K562 (cell line): ENCODE measurements around the gene FMN1. TPM values are rescaled to one million over a fixed set of nuclear protein-coding genes. Genes with fewer than 3 reads are reported as not detected.

Source experiments
- ATAC-seq: fragments of 200-7000 bp; cut with Tn5 transposase; 3 replicates; pipeline ENCODE4 v1.9.1; 2020; ENCODE audit warnings: moderate library complexity
- BruUV-seq: library from RNA; stranded (reverse); fragments of 400-500 nt; replicated peaks from 2 replicates; lab custom pipeline; 2021; lab: Mats Ljungman, UMichigan
- CTCF ChIA-PET: fragments of 300-600 bp; formaldehyde crosslinking; extraction: SDS; loops from one replicate; lab custom pipeline; 2021; ENCODE audit warnings: low intra/inter-chr PET ratio; lab: Yijun Ruan, JAX
- POLR2A ChIA-PET: fragments of 300-600, 350-650 bp; sonication (Branson Sonifier 250); formaldehyde crosslinking; extraction: SDS; loops from one replicate; lab custom pipeline; 2021; ENCODE audit warnings: antibody characterized with exemption, inconsistent platforms; lab: Yijun Ruan, JAX
- DNase-seq, 4 experiments: peaks; one replicate each; pipeline versions ENCODE4 v3.0.0 to v3.0.0-alpha.2; 2011 to 2018; ENCODE audit warnings: low spot score in 3 of 4, mixed read lengths in 3 of 4; ENCODE audit errors: extremely low read depth in 1 of 4
- FAIRE-seq: peaks from 2 replicates; lab custom pipeline; 2011; peaks lifted over from hg19 to GRCh38; lab: Jason Lieb, UNC
- H2AFZ ChIP-seq: 2 replicates; pipeline ENCODE4 v1.6.0; 2011; ENCODE audit warnings: low read depth, low read length, control low read depth, inconsistent platforms
- H3K27ac ChIP-seq: fragments of 200-600 bp; 3 replicates; pipeline ENCODE4 v1.8.0; 2011; ENCODE audit warnings: low read depth, mild to moderate bottlenecking, control low read depth, inconsistent platforms, low read length, moderate library complexity, mixed read lengths; ENCODE audit errors: extremely low read depth
- H3K27me3 ChIP-seq, 2 experiments: fragments of 300-600 bp in 1 of 2; 2 replicates in 1 of 2; 3 replicates in 1 of 2; pipeline versions ENCODE4 v1.6.0 to v1.8.0; 2011; ENCODE audit warnings: inconsistent platforms in 2 of 2, low read length in 2 of 2, mild to moderate bottlenecking in 1 of 2, mixed read lengths in 1 of 2, moderate library complexity in 1 of 2; ENCODE audit not compliant: control insufficient read depth in 2 of 2, insufficient read depth in 2 of 2
- H3K36me3 ChIP-seq: fragments of 300-600 bp; 3 replicates; pipeline ENCODE4 v1.8.0; 2011; ENCODE audit warnings: mild to moderate bottlenecking, low read length, inconsistent platforms; ENCODE audit not compliant: control insufficient read depth, insufficient read depth
- H3K4me1 ChIP-seq, 2 experiments: fragments of 200-600 bp in 1 of 2; replicated peaks in 1 of 2; 2 replicates in 1 of 2; 3 replicates in 1 of 2; pipeline versions ENCODE4 v1.5.1 to v1.8.0; 2011; ENCODE audit warnings: inconsistent platforms in 2 of 2, low read length in 2 of 2, mild to moderate bottlenecking in 1 of 2, mixed read lengths in 1 of 2, moderate library complexity in 1 of 2; ENCODE audit not compliant: control insufficient read depth in 2 of 2, insufficient read depth in 2 of 2
- H3K4me2 ChIP-seq: 2 replicates; pipeline ENCODE4 v1.6.1; 2011; ENCODE audit warnings: low read length, control low read depth, inconsistent platforms, mixed read lengths; ENCODE audit not compliant: insufficient read depth
- H3K4me3 ChIP-seq: fragments of 200-600 bp; sonication (generic), shearing (Covaris generic); 2 replicates; pipeline ENCODE4 v1.5.1; 2016; ENCODE audit warnings: control low read depth, inconsistent platforms
- H3K79me2 ChIP-seq: fragments of 200-600 bp; 3 replicates; pipeline ENCODE4 v1.8.0; 2011; ENCODE audit warnings: low read length, inconsistent platforms; ENCODE audit not compliant: control insufficient read depth, insufficient read depth
- H3K9ac ChIP-seq, 2 experiments: 2 replicates each; pipeline versions ENCODE4 v1.6.0 to v1.6.1; 2011; ENCODE audit warnings: low read depth in 2 of 2, low read length in 2 of 2, control low read depth in 1 of 2, inconsistent platforms in 1 of 2, mild to moderate bottlenecking in 1 of 2, mixed read lengths in 1 of 2; ENCODE audit not compliant: insufficient read depth in 1 of 2
- H3K9me1 ChIP-seq: one replicate; pipeline ENCODE4 v1.6.0; 2011; ENCODE audit warnings: inconsistent platforms, mild to moderate bottlenecking, low read length, moderate library complexity; ENCODE audit not compliant: control insufficient read depth, insufficient read depth
- H3K9me3 ChIP-seq: replicated peaks from 2 replicates; pipeline ENCODE4 v1.5.1; 2011; ENCODE audit warnings: low read depth, low read length, inconsistent platforms; ENCODE audit not compliant: control insufficient read depth, insufficient read depth
- H4K20me1 ChIP-seq: replicated peaks from 2 replicates; pipeline ENCODE4 v1.6.1; 2011; ENCODE audit warnings: low read length, inconsistent platforms, mixed read lengths; ENCODE audit not compliant: control insufficient read depth, insufficient read depth
- CCNT2 ChIP-seq: IDR thresholded peaks from 2 replicates; pipeline ENCODE4 v1.6.1; 2011; ENCODE audit warnings: borderline replicate concordance, low read depth, mild to moderate bottlenecking, moderate library complexity, mixed read lengths, low read length; ENCODE audit not compliant: insufficient read length; ENCODE audit errors: extremely low read depth
- GABPA ChIP-seq: fragments of 200-800 bp; sonication (Bioruptor generic); conservative IDR thresholded peaks from 2 replicates; pipeline ENCODE4 v1.6.1; 2016; ENCODE audit warnings: low read depth, missing genetic modification characterization, missing compliant biosample characterization
- NFIC ChIP-seq: fragments of 450-650 bp; IDR thresholded peaks from 2 replicates; pipeline ENCODE4 v1.6.1; 2017; ENCODE audit warnings: mild to moderate bottlenecking, inconsistent platforms
- NFIX ChIP-seq: fragments of 250-450 bp; sonication (Bioruptor Pico); IDR thresholded peaks from 2 replicates; pipeline ENCODE4 v1.4.0; 2020; ENCODE audit warnings: low read depth, mild to moderate bottlenecking, moderate library complexity
- SMAD1 ChIP-seq: fragments of 150-350 bp; IDR thresholded peaks from 2 replicates; pipeline ENCODE4 v1.6.1; 2014; ENCODE audit warnings: low read length, low read depth; ENCODE audit not compliant: partially characterized antibody
- ZNF512 ChIP-seq: IDR thresholded peaks from 2 replicates; pipeline ENCODE4 v1.6.1; 2016; ENCODE audit warnings: missing genetic modification characterization, missing compliant biosample characterization
- WGBS: fragments of 100-300 bp; shearing (Covaris generic); methylation state at CpG from one replicate; pipeline ENCODE4 v1.1.6; 2016; ENCODE audit warnings: low coverage, mixed read lengths; ENCODE audit not compliant: insufficient coverage; ENCODE audit errors: missing lambda C conversion rate; 5-methylcytosine and 5-hydroxymethylcytosine counted together
- in situ Hi-C: fragments of 300-500 bp; cut with MboI; formaldehyde crosslinking; loops from 4 replicates; pipeline ENCODE4 v1.15.0; 2018; ENCODE audit warnings: inconsistent platforms, mixed read lengths
- intact Hi-C: fragments of 100-400 bp; cut with micrococcal nuclease; formaldehyde crosslinking; loops from 2 replicates; pipeline ENCODE4 v1.14.2; 2022
- polyA plus RNA-seq, 8 experiments: library from polyadenylated mRNA; depleted of rRNA in 4 of 8; stranded (reverse) in 5 of 8; unstranded in 3 of 8; fragments of >200 nt; fragmentation: Nextera tagmentation in 2 of 8; fragmentation: Illumina TruSeq in 1 of 8; extraction: Ambion mirVana in 2 of 8; extraction: Trizol in 1 of 8; gene quantifications; 2 replicates each; pipeline versions ENCODE4 v1.2.1 to v1.2.3, GENCODE V29; 2011 to 2014; ENCODE audit warnings: inconsistent platforms in 1 of 8, missing spikeins in 1 of 8
- total RNA-seq, 7 experiments: library from RNA; depleted of rRNA in 6 of 7; stranded (reverse); fragments of >200 nt in 6 of 7; fragmentation: Illumina TruSeq in 2 of 7; extraction: Trizol in 2 of 7; gene quantifications; 2 replicates each; pipeline versions ENCODE4 v1.2.1 to v1.2.3, GENCODE V29; 2011 to 2021; ENCODE audit warnings: low replicate concordance in 1 of 7

FMN1 gene
- total and polyA plus RNA-seq, 9 of the 15 experiments (the other 6 are each of a cell fraction or from before 2014, with no cell fraction given), result 0.03 to 0.07 (median 0.04) TPM; not detected in 6

- H3K4me2 ChIP-seq, result no peak overlapping the region
- no peak overlapping the region for H3K27ac ChIP-seq
- H3K36me3 ChIP-seq, result no peaks in the 10 kb centered on the region
- no peaks in the 10 kb centered on the region for H3K9me1 ChIP-seq
- ATAC-seq (no peak), FAIRE-seq (no peak), DNase-seq (peak in 1 of 4 experiments; percentile 24)
- intact Hi-C loops, result no loop called here
- in situ Hi-C loops, result no loop called here
- WGBS, result under 1% methylated on average over 13 of the region's 13 CpGs
- no peaks in the 10 kb centered on the region for H3K27me3 ChIP-seq
- ChIA-PET POLR2A (no interaction called here), CTCF (no interaction called here)
- no peak overlapping the region for H2AFZ ChIP-seq
- no peak for TF ChIP-seq SMAD1
- no peak for TF ChIP-seq ZNF512 (tag)
- no peak for TF ChIP-seq CCNT2
- peak; percentile 38; the same call in 1 of the 2 replicates for TF ChIP-seq NFIX (CRISPR knock-in tag)
- TF ChIP-seq GABPA (tag), result peak; percentile 29; the same call in 1 of the 2 replicates
- peak; percentile 88 for TF ChIP-seq NFIC
- H3K9me3 ChIP-seq, result no peaks in the 10 kb centered on the region; the same call in 1 of the 2 replicates
- no peaks in the 10 kb centered on the region for H3K4me1 ChIP-seq
- H3K4me3 ChIP-seq, result no peak overlapping the region
- H3K79me2 ChIP-seq, result no peaks in the 10 kb centered on the region
- BruUV-seq, result no TSS peak
- no peaks in the 10 kb centered on the region for H4K20me1 ChIP-seq
- no peak overlapping the region for H3K9ac ChIP-seq
Observed at GRCh38 chr15:33126559-33127290, 67.8 kb downstream of the FMN1 start.
